ENCODE measurements around the gene OGDH.

The OGDH gene

DNA sequence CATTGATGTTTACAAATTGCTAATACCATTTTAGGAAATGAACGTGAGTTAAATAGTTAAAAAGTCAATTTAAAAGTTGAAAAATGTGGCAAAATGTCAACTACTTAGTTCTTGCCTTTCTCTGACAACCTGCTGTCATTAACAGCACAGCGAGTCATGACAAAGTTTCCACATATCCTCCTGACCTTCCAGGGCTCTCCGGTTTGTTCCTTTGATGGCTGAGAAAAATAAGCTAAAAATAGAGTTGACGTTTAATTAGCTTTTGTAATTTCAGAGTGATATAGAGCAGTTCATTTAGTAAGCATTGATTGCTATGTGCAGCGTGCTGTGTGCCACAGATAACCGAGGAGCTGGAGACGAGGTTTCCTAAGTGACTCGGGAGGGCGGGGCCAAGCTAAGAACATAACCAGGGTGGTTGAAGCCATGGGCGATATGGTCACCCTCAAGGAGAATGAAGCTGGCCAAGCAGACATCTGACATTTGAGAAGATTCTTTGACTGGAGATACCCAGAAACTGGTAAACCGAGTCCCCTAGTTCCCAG, 47.9 kb downstream of the OGDH start:
- no peak for ATAC-seq
- TF ChIP-seq, protein P1, sequence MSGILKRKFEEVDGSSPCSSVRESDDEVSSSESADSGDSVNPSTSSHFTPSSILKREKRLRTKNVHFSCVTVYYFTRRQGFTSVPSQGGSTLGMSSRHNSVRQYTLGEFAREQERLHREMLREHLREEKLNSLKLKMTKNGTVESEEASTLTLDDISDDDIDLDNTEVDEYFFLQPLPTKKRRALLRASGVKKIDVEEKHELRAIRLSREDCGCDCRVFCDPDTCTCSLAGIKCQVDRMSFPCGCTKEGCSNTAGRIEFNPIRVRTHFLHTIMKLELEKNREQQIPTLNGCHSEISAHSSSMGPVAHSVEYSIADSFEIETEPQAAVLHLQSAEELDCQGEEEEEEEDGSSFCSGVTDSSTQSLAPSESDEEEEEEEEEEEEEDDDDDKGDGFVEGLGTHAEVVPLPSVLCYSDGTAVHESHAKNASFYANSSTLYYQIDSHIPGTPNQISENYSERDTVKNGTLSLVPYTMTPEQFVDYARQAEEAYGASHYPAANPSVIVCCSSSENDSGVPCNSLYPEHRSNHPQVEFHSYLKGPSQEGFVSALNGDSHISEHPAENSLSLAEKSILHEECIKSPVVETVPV (CRISPR knock-in tag; IDR thresholded peaks at IDR 0.05): no peak
- no peak for TF ChIP-seq ISL1 (CRISPR knock-in tag; IDR thresholded peaks at IDR 0.05)
- TF ChIP-seq OSR1 (CRISPR knock-in tag; IDR thresholded peaks at IDR 0.05): no peak
- TF ChIP-seq, protein P2, sequence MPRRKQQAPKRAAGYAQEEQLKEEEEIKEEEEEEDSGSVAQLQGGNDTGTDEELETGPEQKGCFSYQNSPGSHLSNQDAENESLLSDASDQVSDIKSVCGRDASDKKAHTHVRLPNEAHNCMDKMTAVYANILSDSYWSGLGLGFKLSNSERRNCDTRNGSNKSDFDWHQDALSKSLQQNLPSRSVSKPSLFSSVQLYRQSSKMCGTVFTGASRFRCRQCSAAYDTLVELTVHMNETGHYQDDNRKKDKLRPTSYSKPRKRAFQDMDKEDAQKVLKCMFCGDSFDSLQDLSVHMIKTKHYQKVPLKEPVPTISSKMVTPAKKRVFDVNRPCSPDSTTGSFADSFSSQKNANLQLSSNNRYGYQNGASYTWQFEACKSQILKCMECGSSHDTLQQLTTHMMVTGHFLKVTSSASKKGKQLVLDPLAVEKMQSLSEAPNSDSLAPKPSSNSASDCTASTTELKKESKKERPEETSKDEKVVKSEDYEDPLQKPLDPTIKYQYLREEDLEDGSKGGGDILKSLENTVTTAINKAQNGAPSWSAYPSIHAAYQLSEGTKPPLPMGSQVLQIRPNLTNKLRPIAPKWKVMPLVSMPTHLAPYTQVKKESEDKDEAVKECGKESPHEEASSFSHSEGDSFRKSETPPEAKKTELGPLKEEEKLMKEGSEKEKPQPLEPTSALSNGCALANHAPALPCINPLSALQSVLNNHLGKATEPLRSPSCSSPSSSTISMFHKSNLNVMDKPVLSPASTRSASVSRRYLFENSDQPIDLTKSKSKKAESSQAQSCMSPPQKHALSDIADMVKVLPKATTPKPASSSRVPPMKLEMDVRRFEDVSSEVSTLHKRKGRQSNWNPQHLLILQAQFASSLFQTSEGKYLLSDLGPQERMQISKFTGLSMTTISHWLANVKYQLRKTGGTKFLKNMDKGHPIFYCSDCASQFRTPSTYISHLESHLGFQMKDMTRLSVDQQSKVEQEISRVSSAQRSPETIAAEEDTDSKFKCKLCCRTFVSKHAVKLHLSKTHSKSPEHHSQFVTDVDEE (CRISPR knock-in tag; IDR thresholded peaks at IDR 0.05): no peak
- no peak for TF ChIP-seq RARB (CRISPR knock-in tag; IDR thresholded peaks at IDR 0.05)
- no peak for TF ChIP-seq ZFP30 (CRISPR knock-in tag; IDR thresholded peaks at IDR 0.05)
- no peak for TF ChIP-seq BACH2 (CRISPR knock-in tag; IDR thresholded peaks at IDR 0.05; ENCODE audit: borderline replicate concordance)
- TF ChIP-seq TCF4 (CRISPR knock-in tag; IDR thresholded peaks at IDR 0.05; ENCODE audit: borderline replicate concordance): no peak
- TF ChIP-seq, protein P3, sequence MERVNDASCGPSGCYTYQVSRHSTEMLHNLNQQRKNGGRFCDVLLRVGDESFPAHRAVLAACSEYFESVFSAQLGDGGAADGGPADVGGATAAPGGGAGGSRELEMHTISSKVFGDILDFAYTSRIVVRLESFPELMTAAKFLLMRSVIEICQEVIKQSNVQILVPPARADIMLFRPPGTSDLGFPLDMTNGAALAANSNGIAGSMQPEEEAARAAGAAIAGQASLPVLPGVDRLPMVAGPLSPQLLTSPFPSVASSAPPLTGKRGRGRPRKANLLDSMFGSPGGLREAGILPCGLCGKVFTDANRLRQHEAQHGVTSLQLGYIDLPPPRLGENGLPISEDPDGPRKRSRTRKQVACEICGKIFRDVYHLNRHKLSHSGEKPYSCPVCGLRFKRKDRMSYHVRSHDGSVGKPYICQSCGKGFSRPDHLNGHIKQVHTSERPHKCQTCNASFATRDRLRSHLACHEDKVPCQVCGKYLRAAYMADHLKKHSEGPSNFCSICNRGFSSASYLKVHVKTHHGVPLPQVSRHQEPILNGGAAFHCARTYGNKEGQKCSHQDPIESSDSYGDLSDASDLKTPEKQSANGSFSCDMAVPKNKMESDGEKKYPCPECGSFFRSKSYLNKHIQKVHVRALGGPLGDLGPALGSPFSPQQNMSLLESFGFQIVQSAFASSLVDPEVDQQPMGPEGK (CRISPR knock-in tag; IDR thresholded peaks at IDR 0.05; ENCODE audit: borderline replicate concordance): no peak
- TF ChIP-seq, protein P4, sequence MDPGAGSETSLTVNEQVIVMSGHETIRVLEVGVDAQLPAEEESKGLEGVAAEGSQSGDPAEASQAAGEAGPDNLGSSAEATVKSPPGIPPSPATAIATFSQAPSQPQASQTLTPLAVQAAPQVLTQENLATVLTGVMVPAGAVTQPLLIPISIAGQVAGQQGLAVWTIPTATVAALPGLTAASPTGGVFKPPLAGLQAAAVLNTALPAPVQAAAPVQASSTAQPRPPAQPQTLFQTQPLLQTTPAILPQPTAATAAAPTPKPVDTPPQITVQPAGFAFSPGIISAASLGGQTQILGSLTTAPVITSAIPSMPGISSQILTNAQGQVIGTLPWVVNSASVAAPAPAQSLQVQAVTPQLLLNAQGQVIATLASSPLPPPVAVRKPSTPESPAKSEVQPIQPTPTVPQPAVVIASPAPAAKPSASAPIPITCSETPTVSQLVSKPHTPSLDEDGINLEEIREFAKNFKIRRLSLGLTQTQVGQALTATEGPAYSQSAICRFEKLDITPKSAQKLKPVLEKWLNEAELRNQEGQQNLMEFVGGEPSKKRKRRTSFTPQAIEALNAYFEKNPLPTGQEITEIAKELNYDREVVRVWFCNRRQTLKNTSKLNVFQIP (CRISPR knock-in tag; IDR thresholded peaks at IDR 0.05; ENCODE audit: borderline replicate concordance, low read depth): no peak
- TF ChIP-seq TOX (CRISPR knock-in tag; IDR thresholded peaks at IDR 0.05; ENCODE audit: borderline replicate concordance): no peak
- no peak for TF ChIP-seq PPARA (CRISPR knock-in tag; IDR thresholded peaks at IDR 0.05; ENCODE audit: borderline replicate concordance)
- no peak for TF ChIP-seq ZNF565 (CRISPR knock-in tag; conservative IDR thresholded peaks at IDR 0.05; ENCODE audit: low read depth)

DNA sequence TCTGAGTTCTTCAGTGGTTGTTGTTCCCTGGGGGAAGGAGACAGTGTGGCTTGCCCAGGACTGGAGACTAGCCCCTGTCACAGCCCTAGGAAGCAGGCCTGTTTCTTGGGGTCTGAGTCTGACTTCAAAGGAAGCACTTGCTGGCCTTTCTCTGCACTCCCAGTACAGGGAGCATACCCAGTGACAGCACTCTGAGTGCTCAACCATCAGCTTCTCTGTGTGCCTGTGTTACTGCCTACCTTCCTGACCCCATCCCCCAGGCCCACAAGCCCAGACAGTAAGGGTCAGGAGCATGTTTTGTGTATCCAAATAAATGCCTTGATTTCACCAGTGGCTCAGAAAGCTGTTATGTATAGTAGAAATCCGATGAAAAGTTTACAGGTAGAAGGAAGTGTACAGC, 48.9 kb downstream of the OGDH start:
- TF ChIP-seq OSR1 (CRISPR knock-in tag; IDR thresholded peaks at IDR 0.05): no peak
- TF ChIP-seq GLIS3 (CRISPR knock-in tag; IDR thresholded peaks at IDR 0.05): no peak
- TF ChIP-seq ESRRG (CRISPR knock-in tag; IDR thresholded peaks at IDR 0.05): no peak
- TF ChIP-seq RARB (CRISPR knock-in tag; IDR thresholded peaks at IDR 0.05): no peak
- no peak for TF ChIP-seq ZNF8 (CRISPR knock-in tag; IDR thresholded peaks at IDR 0.05)
- no peak for TF ChIP-seq TCF4 (CRISPR knock-in tag; IDR thresholded peaks at IDR 0.05; ENCODE audit: borderline replicate concordance)
- TF ChIP-seq CSDC2 (CRISPR knock-in tag; IDR thresholded peaks at IDR 0.05): no peak
- TF ChIP-seq, protein P3 (CRISPR knock-in tag; IDR thresholded peaks at IDR 0.05; ENCODE audit: borderline replicate concordance): no peak
- ATAC-seq: no peak

DNA sequence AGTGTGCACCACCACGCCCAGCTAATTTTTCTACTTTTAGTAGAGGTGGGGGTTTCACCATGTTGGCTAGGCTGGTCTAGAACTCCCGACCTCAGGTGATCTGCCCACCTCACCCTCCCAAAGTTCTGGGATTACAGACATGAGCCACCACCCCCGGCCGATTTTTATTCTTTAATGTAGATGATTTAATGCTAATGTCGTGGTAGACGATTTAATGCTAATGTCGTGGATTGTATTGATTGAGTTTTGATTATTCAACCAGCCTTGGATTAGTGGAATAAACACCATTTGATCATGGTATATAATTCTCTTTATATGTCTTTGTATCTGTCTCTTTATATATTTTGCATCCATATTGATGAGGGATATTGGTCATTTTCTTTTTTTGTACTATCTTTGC, 52.6 kb downstream of the OGDH start:
- no peak for ATAC-seq
- TF ChIP-seq ZC3H10 (CRISPR knock-in tag; IDR thresholded peaks at IDR 0.05) (no peak), ESRRG (CRISPR knock-in tag; IDR thresholded peaks at IDR 0.05) (no peak), ZFP30 (CRISPR knock-in tag; IDR thresholded peaks at IDR 0.05) (no peak), ZNF565 (CRISPR knock-in tag; conservative IDR thresholded peaks at IDR 0.05; ENCODE audit: low read depth) (no peak), ZFP3 (CRISPR knock-in tag; IDR thresholded peaks at IDR 0.05) (no peak), TOX (CRISPR knock-in tag; IDR thresholded peaks at IDR 0.05; ENCODE audit: borderline replicate concordance) (no peak)
- TF ChIP-seq, protein P5, sequence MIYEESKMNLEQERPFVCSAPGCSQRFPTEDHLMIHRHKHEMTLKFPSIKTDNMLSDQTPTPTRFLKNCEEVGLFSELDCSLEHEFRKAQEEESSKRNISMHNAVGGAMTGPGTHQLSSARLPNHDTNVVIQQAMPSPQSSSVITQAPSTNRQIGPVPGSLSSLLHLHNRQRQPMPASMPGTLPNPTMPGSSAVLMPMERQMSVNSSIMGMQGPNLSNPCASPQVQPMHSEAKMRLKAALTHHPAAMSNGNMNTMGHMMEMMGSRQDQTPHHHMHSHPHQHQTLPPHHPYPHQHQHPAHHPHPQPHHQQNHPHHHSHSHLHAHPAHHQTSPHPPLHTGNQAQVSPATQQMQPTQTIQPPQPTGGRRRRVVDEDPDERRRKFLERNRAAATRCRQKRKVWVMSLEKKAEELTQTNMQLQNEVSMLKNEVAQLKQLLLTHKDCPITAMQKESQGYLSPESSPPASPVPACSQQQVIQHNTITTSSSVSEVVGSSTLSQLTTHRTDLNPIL (CRISPR knock-in tag; IDR thresholded peaks at IDR 0.05; ENCODE audit: low read depth): no peak
